ENCODE data around the gene SYNPR. TPM values are rescaled to one million over a fixed set of nuclear protein-coding genes. Genes with fewer than 3 reads are reported as not detected.

The SYNPR gene
- total RNA-seq, 1 experiment from 2014 or later, result 17.6 TPM

- BruUV-seq (replicated peaks), result no TSS peak
- no peak for TF ChIP-seq CTCF (conservative IDR thresholded peaks at IDR 0.05; ENCODE audit: low read depth, low read length)
- TF ChIP-seq EZH2 (IDR thresholded peaks at IDR 0.05; ENCODE audit: borderline replicate concordance, low read depth, low read length, poor library complexity, severe bottlenecking), result no peak
- H3K9me3 ChIP-seq (ENCODE audit: low read depth, low read length, poor library complexity, severe bottlenecking), result no peaks in the 10 kb centered on the region
These were observed 230.7 kb downstream of the SYNPR start for GRCh38 chr3:63508771-63509170.

GRCh38 chr3:63513791-63514190 is 235.7 kb downstream of the SYNPR start:
- ChIA-PET CTCF (no interaction called here), POLR2A (ENCODE audit: low non-redundant PET) (no interaction called here)
- Histone ChIP-seq H3K36me3 (ENCODE audit: insufficient read depth, low read length, poor library complexity, severe bottlenecking) (no peaks in the 10 kb centered on the region), H3K9me3 (ENCODE audit: low read depth, low read length, poor library complexity, severe bottlenecking) (no peaks in the 10 kb centered on the region), H3K4me3 (ENCODE audit: low read depth, low read length, poor library complexity, severe bottlenecking) (no peak overlapping the region), H3K27me3 (replicated peaks; ENCODE audit: insufficient read depth, low read depth, low read length, poor library complexity) (no peaks in the 10 kb centered on the region), H3K27ac (ENCODE audit: low read depth, low read length, poor library complexity, severe bottlenecking) (no peak overlapping the region), H3K4me1 (ENCODE audit: insufficient read depth, low read length, poor library complexity, severe bottlenecking) (peaks cover 14% of the 10 kb centered on the region)
- intact Hi-C loops (cut with micrococcal nuclease; ENCODE audit: unreplicated experiment), result no loop called here
- TF ChIP-seq EZH2 (IDR thresholded peaks at IDR 0.05; ENCODE audit: borderline replicate concordance, low read depth, low read length, poor library complexity, severe bottlenecking) (no peak), CTCF (conservative IDR thresholded peaks at IDR 0.05; ENCODE audit: low read depth, low read length) (no peak)
- DNase-seq (ENCODE audit: low spot score), result no peak
- BruUV-seq (replicated peaks), result no TSS peak

More at GRCh38 chr3:63508771-63509170, 230.7 kb downstream of the SYNPR start:
- Histone ChIP-seq H3K27me3 (replicated peaks; ENCODE audit: insufficient read depth, low read depth, low read length, poor library complexity) (no peaks in the 10 kb centered on the region), H3K36me3 (ENCODE audit: insufficient read depth, low read length, poor library complexity, severe bottlenecking) (no peaks in the 10 kb centered on the region), H3K4me3 (ENCODE audit: low read depth, low read length, poor library complexity, severe bottlenecking) (no peak overlapping the region), H3K27ac (ENCODE audit: low read depth, low read length, poor library complexity, severe bottlenecking) (no peak overlapping the region), H3K4me1 (ENCODE audit: insufficient read depth, low read length, poor library complexity, severe bottlenecking) (no peaks in the 10 kb centered on the region)
- DNase-seq (ENCODE audit: low spot score), result no peak
- ChIA-PET CTCF (no interaction called here), POLR2A (ENCODE audit: low non-redundant PET) (no interaction called here)
- intact Hi-C loops (cut with micrococcal nuclease; ENCODE audit: unreplicated experiment), result no loop called here

GRCh38 chr3:63514678-63515077 is 236.6 kb downstream of the SYNPR start:
- BruUV-seq (replicated peaks), result no TSS peak
- H3K27me3 ChIP-seq (replicated peaks; ENCODE audit: insufficient read depth, low read depth, low read length, poor library complexity), result no peaks in the 10 kb centered on the region
- DNase-seq (ENCODE audit: low spot score), result peak; percentile 56
- no peaks in the 10 kb centered on the region for H3K9me3 ChIP-seq (ENCODE audit: low read depth, low read length, poor library complexity, severe bottlenecking)
- ChIA-PET CTCF (no interaction called here), POLR2A (ENCODE audit: low non-redundant PET) (no interaction called here)
- H3K27ac ChIP-seq (ENCODE audit: low read depth, low read length, poor library complexity, severe bottlenecking), result no peak overlapping the region
- no peak for TF ChIP-seq CTCF (conservative IDR thresholded peaks at IDR 0.05; ENCODE audit: low read depth, low read length)
- no peak for TF ChIP-seq EZH2 (IDR thresholded peaks at IDR 0.05; ENCODE audit: borderline replicate concordance, low read depth, low read length, poor library complexity, severe bottlenecking)
- H3K36me3 ChIP-seq (ENCODE audit: insufficient read depth, low read length, poor library complexity, severe bottlenecking), result no peaks in the 10 kb centered on the region
- peaks cover 14% of the 10 kb centered on the region for H3K4me1 ChIP-seq (ENCODE audit: insufficient read depth, low read length, poor library complexity, severe bottlenecking)
- intact Hi-C loops (cut with micrococcal nuclease; ENCODE audit: unreplicated experiment), result no loop called here
- no peak overlapping the region for H3K4me3 ChIP-seq (ENCODE audit: low read depth, low read length, poor library complexity, severe bottlenecking)

Data from A673 (cell line).